ENCODE data around the gene INSC.

DNA sequence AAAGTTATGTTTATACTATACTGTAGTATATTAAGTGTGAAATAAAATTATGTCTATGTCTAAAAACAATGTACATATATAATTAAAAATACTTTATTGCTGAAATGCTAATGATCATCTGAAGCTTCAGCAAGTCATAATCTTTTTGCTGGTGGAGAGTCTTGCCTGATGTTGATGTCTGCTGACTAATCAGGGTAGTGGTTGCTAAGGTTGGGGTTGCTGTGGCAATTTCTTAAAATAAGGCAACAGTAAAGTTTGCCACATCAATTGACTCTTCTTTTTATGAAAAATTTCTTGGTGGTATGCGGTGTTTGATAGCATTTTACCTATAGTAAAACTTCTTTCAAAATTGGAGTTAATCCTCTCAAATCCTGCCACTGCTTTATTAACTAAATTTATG lies 21.4 kb downstream of the INSC start:
- TF ChIP-seq POLR2A (IDR thresholded peaks at IDR 0.05), result no peak
- TF ChIP-seq EP300 (IDR thresholded peaks at IDR 0.05), result no peak
- TF ChIP-seq, protein P1, sequence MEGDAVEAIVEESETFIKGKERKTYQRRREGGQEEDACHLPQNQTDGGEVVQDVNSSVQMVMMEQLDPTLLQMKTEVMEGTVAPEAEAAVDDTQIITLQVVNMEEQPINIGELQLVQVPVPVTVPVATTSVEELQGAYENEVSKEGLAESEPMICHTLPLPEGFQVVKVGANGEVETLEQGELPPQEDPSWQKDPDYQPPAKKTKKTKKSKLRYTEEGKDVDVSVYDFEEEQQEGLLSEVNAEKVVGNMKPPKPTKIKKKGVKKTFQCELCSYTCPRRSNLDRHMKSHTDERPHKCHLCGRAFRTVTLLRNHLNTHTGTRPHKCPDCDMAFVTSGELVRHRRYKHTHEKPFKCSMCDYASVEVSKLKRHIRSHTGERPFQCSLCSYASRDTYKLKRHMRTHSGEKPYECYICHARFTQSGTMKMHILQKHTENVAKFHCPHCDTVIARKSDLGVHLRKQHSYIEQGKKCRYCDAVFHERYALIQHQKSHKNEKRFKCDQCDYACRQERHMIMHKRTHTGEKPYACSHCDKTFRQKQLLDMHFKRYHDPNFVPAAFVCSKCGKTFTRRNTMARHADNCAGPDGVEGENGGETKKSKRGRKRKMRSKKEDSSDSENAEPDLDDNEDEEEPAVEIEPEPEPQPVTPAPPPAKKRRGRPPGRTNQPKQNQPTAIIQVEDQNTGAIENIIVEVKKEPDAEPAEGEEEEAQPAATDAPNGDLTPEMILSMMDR (IDR thresholded peaks at IDR 0.05), result no peak
- no peak for TF ChIP-seq POLR2AphosphoS5 (IDR thresholded peaks at IDR 0.05)
